ENCODE data around the gene WFIKKN1. TPM values are rescaled to one million over a fixed set of nuclear protein-coding genes. Genes with fewer than 3 reads are reported as not detected.
A peak's percentile ranks its signal among the peaks of the same experiment; 100 is the strongest.

WFIKKN1 gene
- total and polyA plus RNA-seq, 4 donors = 0.30 to 1.4 (median 0.79) TPM

GRCh38 chr16:603933-604332 is 26.9 kb upstream of the WFIKKN1 start:
- Histone ChIP-seq H3K4me3 (ENCODE audit: low read depth, low read length) (no peak overlapping the region), H3K9me3 (ENCODE audit: control insufficient read depth, insufficient read depth, low read length) (peaks cover 3% of the 10 kb centered on the region), H3K36me3 (ENCODE audit: control insufficient read depth, insufficient read depth, low read length) (peaks cover 44% of the 10 kb centered on the region), H3K4me1 (ENCODE audit: control insufficient read depth, insufficient read depth, low read length) (no peaks in the 10 kb centered on the region), H3K27ac (ENCODE audit: low read depth, low read length) (no peak overlapping the region), H3K27me3 (ENCODE audit: control insufficient read depth, insufficient read depth, low read length) (no peaks in the 10 kb centered on the region)
- DNase-seq (ENCODE audit: low read depth in 4 of 6, low spot score in 6 of 6) = no peak
- WGBS (ENCODE audit: insufficient coverage) = 100% methylated on average over 1 of the region's 5 CpGs

GRCh38 chr16:606656-607307 is 24.0 kb upstream of the WFIKKN1 start:
- no peaks in the 10 kb centered on the region for H3K27me3 ChIP-seq (ENCODE audit: control insufficient read depth, insufficient read depth, low read length)
- H3K36me3 ChIP-seq (ENCODE audit: control insufficient read depth, insufficient read depth, low read length) = peaks cover 36% of the 10 kb centered on the region
- H3K9me3 ChIP-seq (ENCODE audit: control insufficient read depth, insufficient read depth, low read length) = peaks cover 3% of the 10 kb centered on the region
- no peak for DNase-seq (ENCODE audit: low read depth in 4 of 6, low spot score in 6 of 6)
- WGBS (ENCODE audit: insufficient coverage) = 97% methylated on average over 19 of the region's 22 CpGs
- peaks cover 21% of the 10 kb centered on the region for H3K4me1 ChIP-seq (ENCODE audit: control insufficient read depth, insufficient read depth, low read length)
- no peak overlapping the region for H3K4me3 ChIP-seq (ENCODE audit: low read depth, low read length)
- H3K27ac ChIP-seq (ENCODE audit: low read depth, low read length) = no peak overlapping the region

DNA sequence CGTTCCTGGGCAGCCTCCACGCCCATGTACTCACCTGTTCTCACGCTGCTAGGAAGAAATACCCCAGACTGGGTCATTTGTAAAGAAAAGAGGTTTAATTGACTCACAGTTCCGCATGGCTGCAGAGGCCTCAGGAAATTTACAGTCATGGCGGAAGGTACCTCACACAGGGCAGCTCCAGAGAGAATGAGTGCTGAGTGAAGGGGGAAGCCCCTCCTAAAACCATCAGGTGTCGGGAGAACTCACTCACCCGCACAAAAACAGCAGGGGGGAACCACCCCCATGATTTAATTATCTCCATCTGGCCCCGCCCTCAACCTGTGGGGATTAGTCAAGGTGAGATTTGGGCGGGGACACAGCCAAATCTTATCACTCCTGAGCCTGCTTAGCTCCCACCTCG is 22.8 kb upstream of the WFIKKN1 start:
- no peak for DNase-seq (ENCODE audit: low read depth in 4 of 6, low spot score in 6 of 6)
- WGBS (ENCODE audit: insufficient coverage) = 76% methylated on average over 5 of the region's 10 CpGs
- Histone ChIP-seq H3K27ac (ENCODE audit: low read depth, low read length) (no peak overlapping the region), H3K9me3 (ENCODE audit: control insufficient read depth, insufficient read depth, low read length) (peaks cover 3% of the 10 kb centered on the region), H3K4me3 (ENCODE audit: low read depth, low read length) (no peak overlapping the region), H3K27me3 (ENCODE audit: control insufficient read depth, insufficient read depth, low read length) (no peaks in the 10 kb centered on the region), H3K4me1 (ENCODE audit: control insufficient read depth, insufficient read depth, low read length) (peaks cover 21% of the 10 kb centered on the region), H3K36me3 (ENCODE audit: control insufficient read depth, insufficient read depth, low read length) (peaks cover 36% of the 10 kb centered on the region)

DNA sequence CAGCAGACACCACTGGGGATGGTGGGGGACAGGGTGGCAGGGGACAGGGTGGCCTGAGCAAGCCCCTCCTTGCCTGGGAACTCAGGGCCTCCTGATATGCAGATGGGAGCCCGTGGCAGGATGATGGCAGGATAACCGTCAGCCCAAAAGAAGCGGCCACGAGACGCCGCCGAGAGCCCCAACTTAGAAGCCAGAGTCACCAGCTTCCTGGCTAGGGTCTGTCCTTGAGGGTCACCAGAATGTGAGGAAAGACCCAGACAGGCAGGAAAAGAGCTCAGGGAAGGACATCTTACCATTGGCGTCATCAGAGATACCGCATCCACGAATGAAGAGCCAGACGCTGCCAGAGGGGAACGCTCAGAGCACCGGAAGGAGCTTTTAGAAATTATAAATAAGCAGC is 21.5 kb upstream of the WFIKKN1 start:
- H3K36me3 ChIP-seq (ENCODE audit: control insufficient read depth, insufficient read depth, low read length) = peaks cover 40% of the 10 kb centered on the region
- no peak overlapping the region for H3K27ac ChIP-seq (ENCODE audit: low read depth, low read length)
- H3K27me3 ChIP-seq (ENCODE audit: control insufficient read depth, insufficient read depth, low read length) = no peaks in the 10 kb centered on the region
- DNase-seq (ENCODE audit: low read depth in 4 of 6, low spot score in 6 of 6) = no peak
- no peak overlapping the region for H3K4me3 ChIP-seq (ENCODE audit: low read depth, low read length)
- 86% methylated on average over 7 of the region's 13 CpGs for WGBS (ENCODE audit: insufficient coverage)
- H3K4me1 ChIP-seq (ENCODE audit: control insufficient read depth, insufficient read depth, low read length) = peaks cover 21% of the 10 kb centered on the region
- H3K9me3 ChIP-seq (ENCODE audit: control insufficient read depth, insufficient read depth, low read length) = peaks cover 3% of the 10 kb centered on the region

GRCh38 chr16:609984-610383 is 20.8 kb upstream of the WFIKKN1 start:
- H3K27ac ChIP-seq (ENCODE audit: low read depth, low read length) = no peak overlapping the region
- no peak for DNase-seq (ENCODE audit: low read depth in 4 of 6, low spot score in 6 of 6)
- peaks cover 2% of the 10 kb centered on the region for H3K9me3 ChIP-seq (ENCODE audit: control insufficient read depth, insufficient read depth, low read length)
- H3K36me3 ChIP-seq (ENCODE audit: control insufficient read depth, insufficient read depth, low read length) = peaks cover 39% of the 10 kb centered on the region
- no peak overlapping the region for H3K4me3 ChIP-seq (ENCODE audit: low read depth, low read length)
- 89% methylated on average over 14 of the region's 14 CpGs for WGBS (ENCODE audit: insufficient coverage)
- no peaks in the 10 kb centered on the region for H3K27me3 ChIP-seq (ENCODE audit: control insufficient read depth, insufficient read depth, low read length)
- peaks cover 21% of the 10 kb centered on the region for H3K4me1 ChIP-seq (ENCODE audit: control insufficient read depth, insufficient read depth, low read length)

- peak overlapping the region; percentile 33 for H3K27ac ChIP-seq (ENCODE audit: low read depth, low read length)
Observed at GRCh38 chr16:610513-611381, 20.0 kb upstream of the WFIKKN1 start.

GRCh38 chr16:615122-615521 is 15.7 kb upstream of the WFIKKN1 start:
- no peaks in the 10 kb centered on the region for H3K27me3 ChIP-seq (ENCODE audit: control insufficient read depth, insufficient read depth, low read length)
- no peaks in the 10 kb centered on the region for H3K9me3 ChIP-seq (ENCODE audit: control insufficient read depth, insufficient read depth, low read length)
- no peak for DNase-seq (ENCODE audit: low read depth in 4 of 6, low spot score in 6 of 6)
- peaks cover 46% of the 10 kb centered on the region for H3K36me3 ChIP-seq (ENCODE audit: control insufficient read depth, insufficient read depth, low read length)
- peaks cover 11% of the 10 kb centered on the region for H3K4me1 ChIP-seq (ENCODE audit: control insufficient read depth, insufficient read depth, low read length)
- H3K4me3 ChIP-seq (ENCODE audit: low read depth, low read length) = no peak overlapping the region
- 91% methylated on average over 13 of the region's 13 CpGs for WGBS (ENCODE audit: insufficient coverage)
- no peak overlapping the region for H3K27ac ChIP-seq (ENCODE audit: low read depth, low read length)

More at GRCh38 chr16:610513-611381, 20.0 kb upstream of the WFIKKN1 start:
- H3K27me3 ChIP-seq (ENCODE audit: control insufficient read depth, insufficient read depth, low read length) = no peaks in the 10 kb centered on the region
- no peak overlapping the region for H3K4me3 ChIP-seq (ENCODE audit: low read depth, low read length)
- H3K4me1 ChIP-seq (ENCODE audit: control insufficient read depth, insufficient read depth, low read length) = peaks cover 21% of the 10 kb centered on the region
- no peaks in the 10 kb centered on the region for H3K9me3 ChIP-seq (ENCODE audit: control insufficient read depth, insufficient read depth, low read length)
- peak in 1 of 6 donors; percentile 24 for DNase-seq (ENCODE audit: low read depth in 4 of 6, low spot score in 6 of 6)
- peaks cover 36% of the 10 kb centered on the region for H3K36me3 ChIP-seq (ENCODE audit: control insufficient read depth, insufficient read depth, low read length)
- 76% methylated on average over 27 of the region's 28 CpGs for WGBS (ENCODE audit: insufficient coverage)

DNA sequence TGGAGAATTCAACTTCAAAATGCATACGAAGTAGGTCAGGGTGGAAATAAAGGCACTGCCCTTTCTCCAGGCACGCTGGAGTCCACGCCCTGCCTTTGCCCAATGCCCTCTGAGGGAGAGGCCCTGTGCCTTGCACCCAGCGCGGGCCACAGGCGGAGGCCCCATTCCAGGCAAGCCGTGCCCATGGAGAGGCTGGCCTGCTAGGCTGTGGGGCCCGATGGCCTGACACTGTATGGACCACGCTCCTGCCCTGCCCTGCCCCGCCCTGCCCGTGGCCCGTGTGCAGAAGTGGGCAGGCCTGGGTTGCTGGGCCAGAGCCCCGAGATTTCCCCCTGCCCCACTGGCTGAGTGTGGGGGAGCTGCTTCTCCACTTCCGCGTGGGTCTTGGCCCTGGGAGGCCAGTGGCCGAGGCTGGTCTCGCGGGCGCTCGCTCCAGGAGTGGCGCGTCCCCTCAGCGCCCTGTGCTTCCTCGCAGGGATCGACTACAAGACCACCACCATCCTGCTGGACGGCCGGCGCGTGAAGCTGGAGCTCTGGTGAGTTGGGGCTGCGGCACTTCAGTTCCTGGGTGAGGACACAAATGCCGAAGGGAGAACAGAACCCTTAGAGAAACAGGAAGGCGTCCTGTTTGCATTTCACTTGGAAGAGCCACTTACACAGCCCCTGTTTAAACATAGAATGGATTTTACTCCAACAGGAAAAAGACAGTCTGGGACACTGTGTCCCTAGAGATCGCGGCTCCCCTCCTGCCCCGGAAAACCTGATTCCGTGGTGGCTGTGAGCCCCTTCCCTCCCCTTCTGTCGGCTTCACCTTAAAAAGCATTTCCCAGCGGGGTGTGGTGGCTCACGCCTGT is 13.8 kb upstream of the WFIKKN1 start:
- no peaks in the 10 kb centered on the region for H3K9me3 ChIP-seq (ENCODE audit: control insufficient read depth, insufficient read depth, low read length)
- no peaks in the 10 kb centered on the region for H3K27me3 ChIP-seq (ENCODE audit: control insufficient read depth, insufficient read depth, low read length)
- WGBS (ENCODE audit: insufficient coverage) = 97% methylated on average over 37 of the region's 39 CpGs
- peaks cover 11% of the 10 kb centered on the region for H3K4me1 ChIP-seq (ENCODE audit: control insufficient read depth, insufficient read depth, low read length)
- H3K36me3 ChIP-seq (ENCODE audit: control insufficient read depth, insufficient read depth, low read length) = peaks cover 47% of the 10 kb centered on the region
- no peak overlapping the region for H3K27ac ChIP-seq (ENCODE audit: low read depth, low read length)
- DNase-seq (ENCODE audit: low read depth in 4 of 6, low spot score in 6 of 6) = no peak
- H3K4me3 ChIP-seq (ENCODE audit: low read depth, low read length) = no peak overlapping the region

DNA sequence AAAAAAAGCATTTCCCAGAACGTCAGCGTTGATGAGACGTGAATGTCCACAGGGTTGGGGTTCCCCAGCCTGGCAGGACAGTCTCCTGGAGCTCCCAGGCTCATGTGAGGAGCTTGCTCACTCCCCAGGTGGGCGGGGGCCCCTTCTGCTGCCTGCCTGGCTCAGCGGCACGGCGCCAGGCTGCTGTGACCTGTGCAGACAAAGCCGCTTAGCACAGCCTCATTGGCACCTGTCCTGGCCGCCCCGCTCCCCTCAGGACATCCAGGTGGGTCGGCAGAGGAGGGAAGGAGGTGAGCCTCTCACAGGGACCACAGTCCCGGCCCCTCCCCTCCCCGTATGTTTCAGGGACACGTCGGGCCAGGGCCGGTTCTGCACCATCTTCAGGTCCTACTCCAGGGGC is 12.9 kb upstream of the WFIKKN1 start:
- Histone ChIP-seq H3K27ac (ENCODE audit: low read depth, low read length) (no peak overlapping the region), H3K27me3 (ENCODE audit: control insufficient read depth, insufficient read depth, low read length) (no peaks in the 10 kb centered on the region), H3K4me1 (ENCODE audit: control insufficient read depth, insufficient read depth, low read length) (peaks cover 16% of the 10 kb centered on the region), H3K36me3 (ENCODE audit: control insufficient read depth, insufficient read depth, low read length) (peaks cover 51% of the 10 kb centered on the region), H3K9me3 (ENCODE audit: control insufficient read depth, insufficient read depth, low read length) (no peaks in the 10 kb centered on the region), H3K4me3 (ENCODE audit: low read depth, low read length) (no peak overlapping the region)
- no peak for DNase-seq (ENCODE audit: low read depth in 4 of 6, low spot score in 6 of 6)
- WGBS (ENCODE audit: insufficient coverage) = 91% methylated on average over 15 of the region's 16 CpGs
